Stimulated activated CD4-positive, alpha-beta T cell treated with anti-CD3 and anti-CD28 coated beads, Interleukin-1b, Interleukin-23, amount 100 ng/mL, for 24 hours (primary cell): Measurements from ENCODE around the gene GPC5.

Source experiments
- DNase-seq, 4 experiments: peaks; one replicate each; pipeline ENCODE4 v3.0.0-alpha.2; 2020; ENCODE audit warnings: low read depth in 4 of 4, low spot score in 1 of 4

Gene GPC5

DNA sequence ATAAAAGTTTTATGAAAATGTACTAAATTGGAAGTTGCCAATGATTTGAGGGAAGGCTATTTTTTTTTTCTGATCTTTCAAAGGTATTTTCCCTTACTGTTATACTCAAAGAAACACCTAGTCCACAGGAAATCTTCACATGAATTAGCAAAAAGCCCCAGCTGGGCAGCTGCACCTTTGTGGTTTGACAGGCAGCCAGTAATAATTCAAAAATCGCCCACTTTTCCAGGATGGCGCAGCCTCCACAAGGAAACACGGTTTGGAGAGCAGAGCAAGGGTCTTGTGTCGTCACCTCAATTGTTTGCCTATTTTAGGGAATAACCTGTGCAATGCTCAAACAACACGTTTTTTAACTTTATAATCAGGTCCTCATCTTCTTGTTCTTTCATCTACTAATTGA lies 1503.3 kb downstream of the GPC5 start:
- no peak for DNase-seq

DNA sequence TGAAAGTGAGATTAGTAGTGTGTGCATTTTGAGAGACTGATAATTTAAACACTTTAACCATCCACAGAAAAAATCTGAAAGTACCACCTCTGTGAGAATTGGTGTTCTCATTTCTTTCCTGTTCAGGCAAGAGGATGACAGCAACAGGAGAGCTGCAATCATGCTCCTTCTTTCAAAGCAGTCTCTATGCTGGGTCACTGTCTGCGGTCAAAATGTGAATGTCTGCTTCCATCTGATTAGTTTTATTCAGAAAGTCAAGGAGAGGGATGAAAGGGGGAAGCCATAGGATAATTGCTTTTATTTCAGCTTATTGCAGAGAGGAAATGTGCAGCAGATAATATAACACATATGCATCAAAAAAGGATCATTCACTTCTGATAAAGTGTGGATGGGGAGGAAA lies 1514.2 kb downstream of the GPC5 start:
- no peak for DNase-seq

DNA sequence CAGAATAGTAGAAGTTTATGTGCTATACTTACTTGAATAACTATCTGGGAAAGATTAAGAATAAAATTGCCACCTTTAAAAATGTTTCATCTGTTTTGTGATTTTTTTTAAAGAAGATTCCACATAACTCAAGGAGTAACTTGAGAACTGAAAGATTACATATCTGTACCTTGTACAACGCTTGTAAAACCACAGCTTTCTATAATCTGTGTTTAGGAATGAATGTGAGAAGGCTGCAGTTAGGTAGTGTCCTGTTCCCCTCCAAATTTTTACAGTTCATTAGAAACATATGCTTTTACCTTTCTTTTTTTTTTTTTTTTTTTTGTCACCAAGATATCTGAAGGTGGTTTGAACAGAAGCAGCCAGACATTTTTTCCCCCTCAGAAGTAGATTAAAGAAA lies 1515.4 kb downstream of the GPC5 start:
- DNase-seq: no peak
